Measurements from ENCODE around the gene CGRRF1.

Gene CGRRF1

DNA sequence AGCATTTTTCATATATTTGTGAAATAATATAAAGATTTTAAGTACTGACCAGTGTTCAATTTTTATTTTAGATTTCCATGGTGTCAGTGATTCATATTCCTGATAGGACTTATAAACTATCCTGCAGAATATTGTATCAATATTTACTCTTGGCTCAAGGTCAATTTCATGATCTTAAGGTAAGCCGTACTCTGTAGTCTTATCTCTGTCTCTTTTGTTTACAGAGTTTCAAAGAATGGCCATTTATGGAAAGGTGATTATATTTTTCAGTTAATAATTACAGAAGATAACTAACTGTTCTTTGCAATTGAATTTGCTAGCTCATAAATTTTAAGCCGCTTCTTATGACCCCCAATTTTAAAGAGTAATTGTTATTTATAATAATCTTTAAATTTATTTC lies 27.9 kb downstream of the CGRRF1 start:
- H3K4me3 Mint-ChIP-seq = no peak overlapping the region
- peaks cover 39% of the 10 kb centered on the region for H3K36me3 Mint-ChIP-seq (ENCODE audit: low read depth)
- peaks cover 4% of the 10 kb centered on the region for H3K4me1 Mint-ChIP-seq (ENCODE audit: low read depth)
- no peaks in the 10 kb centered on the region for H3K9me3 Mint-ChIP-seq
- no peaks in the 10 kb centered on the region for H3K27me3 Mint-ChIP-seq
- intact Hi-C loops (cut with micrococcal nuclease) = no loop called here
- H3K27ac Mint-ChIP-seq = no peak overlapping the region

DNA sequence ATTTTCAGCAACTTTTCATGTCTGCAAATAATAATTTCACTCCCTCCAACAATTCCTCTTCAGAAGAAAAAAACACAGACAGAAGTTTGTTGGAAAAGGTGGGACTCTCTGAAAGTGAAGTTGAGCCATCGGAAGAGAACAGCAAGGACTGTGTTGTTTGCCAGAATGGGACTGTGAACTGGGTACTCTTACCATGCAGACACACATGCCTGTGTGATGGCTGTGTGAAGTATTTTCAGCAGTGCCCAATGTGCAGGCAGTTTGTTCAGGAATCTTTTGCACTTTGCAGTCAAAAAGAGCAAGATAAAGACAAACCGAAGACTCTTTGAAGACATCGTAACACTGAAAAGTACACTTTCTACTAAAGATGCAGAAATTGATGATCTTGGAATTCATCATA lies 28.3 kb downstream of the CGRRF1 start:
- peaks cover 35% of the 10 kb centered on the region for H3K36me3 Mint-ChIP-seq (ENCODE audit: low read depth)
- no peaks in the 10 kb centered on the region for H3K27me3 Mint-ChIP-seq
- no peak overlapping the region for H3K27ac Mint-ChIP-seq
- intact Hi-C loops (cut with micrococcal nuclease) = no loop called here
- no peaks in the 10 kb centered on the region for H3K4me1 Mint-ChIP-seq (ENCODE audit: low read depth)
- H3K9me3 Mint-ChIP-seq = no peaks in the 10 kb centered on the region
- H3K4me3 Mint-ChIP-seq = no peak overlapping the region

DNA sequence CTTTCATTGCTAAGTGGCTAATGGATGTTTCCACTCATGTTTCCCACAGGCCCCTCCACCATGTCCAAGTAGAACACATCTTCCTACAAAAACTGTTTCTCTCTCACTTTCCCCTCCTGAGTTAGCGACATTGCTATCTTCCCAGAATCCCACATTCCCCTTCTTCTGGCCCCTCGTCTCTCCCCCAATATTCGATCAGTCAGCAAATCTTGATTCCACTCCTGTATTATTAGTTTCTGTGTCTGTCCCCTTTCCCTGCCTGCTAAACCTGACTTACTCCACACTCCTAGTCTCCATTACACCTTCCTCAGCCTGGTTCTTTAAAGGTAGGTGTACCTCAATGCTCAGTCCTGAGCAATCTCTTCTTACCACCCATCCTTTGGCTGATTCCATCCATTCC lies 37.9 kb downstream of the CGRRF1 start:
- no peak overlapping the region for H3K27ac Mint-ChIP-seq
- intact Hi-C loops (cut with micrococcal nuclease) = no loop called here
- H3K36me3 Mint-ChIP-seq (ENCODE audit: low read depth) = no peaks in the 10 kb centered on the region
- H3K4me1 Mint-ChIP-seq (ENCODE audit: low read depth) = no peaks in the 10 kb centered on the region
- H3K9me3 Mint-ChIP-seq = no peaks in the 10 kb centered on the region
- H3K4me3 Mint-ChIP-seq = no peak overlapping the region
- H3K27me3 Mint-ChIP-seq = peaks cover 2% of the 10 kb centered on the region

DNA sequence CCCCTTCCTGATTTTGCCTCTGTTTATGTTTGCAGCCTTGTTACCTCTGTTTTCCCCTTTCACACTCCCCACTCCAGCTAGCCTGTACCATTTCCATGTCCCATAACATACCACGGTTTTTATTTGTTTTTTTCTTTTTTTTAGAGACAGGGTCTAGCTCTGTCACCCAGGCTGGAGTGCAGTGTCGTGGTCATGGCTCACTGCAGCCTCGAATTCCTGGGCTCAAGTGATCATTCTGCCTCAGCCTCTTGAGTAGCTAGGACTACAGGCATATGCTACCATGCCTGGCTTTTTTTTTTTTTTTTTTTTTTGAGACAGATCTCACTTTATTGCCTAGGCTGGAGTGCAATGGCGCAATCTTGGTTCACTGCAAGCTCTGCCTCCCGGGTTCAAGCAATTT lies 38.8 kb downstream of the CGRRF1 start:
- Mint-ChIP-seq H3K4me1 (ENCODE audit: low read depth) (no peaks in the 10 kb centered on the region), H3K27me3 (peaks cover 2% of the 10 kb centered on the region)
- intact Hi-C loops (cut with micrococcal nuclease) = no loop called here

GRCh38 chr14:54549862-54550261 lies 40.2 kb downstream of the CGRRF1 start:
- no peak overlapping the region for H3K27ac Mint-ChIP-seq
- no peak overlapping the region for H3K4me3 Mint-ChIP-seq
- H3K4me1 Mint-ChIP-seq (ENCODE audit: low read depth) = no peaks in the 10 kb centered on the region
- H3K27me3 Mint-ChIP-seq = peaks cover 2% of the 10 kb centered on the region
- intact Hi-C loops (cut with micrococcal nuclease) = no loop called here
- no peaks in the 10 kb centered on the region for H3K9me3 Mint-ChIP-seq
- H3K36me3 Mint-ChIP-seq (ENCODE audit: low read depth) = no peaks in the 10 kb centered on the region

More for the DNA sequence above, 38.8 kb downstream of the CGRRF1 start:
- Mint-ChIP-seq H3K36me3 (ENCODE audit: low read depth) (no peaks in the 10 kb centered on the region), H3K9me3 (no peaks in the 10 kb centered on the region), H3K4me3 (no peak overlapping the region), H3K27ac (no peak overlapping the region)

- no peak overlapping the region for H3K4me3 Mint-ChIP-seq
- H3K27ac Mint-ChIP-seq = no peak overlapping the region
- H3K9me3 Mint-ChIP-seq = no peaks in the 10 kb centered on the region
- peaks cover 2% of the 10 kb centered on the region for H3K27me3 Mint-ChIP-seq
- intact Hi-C loops (cut with micrococcal nuclease) = no loop called here
- no peaks in the 10 kb centered on the region for H3K36me3 Mint-ChIP-seq (ENCODE audit: low read depth)
- H3K4me1 Mint-ChIP-seq (ENCODE audit: low read depth) = no peaks in the 10 kb centered on the region
These were observed 40.8 kb downstream of the CGRRF1 start for GRCh38 chr14:54550514-54550913.

GRCh38 chr14:54554401-54554800 lies 44.7 kb downstream of the CGRRF1 start:
- no peak overlapping the region for H3K4me3 Mint-ChIP-seq
- H3K27ac Mint-ChIP-seq = no peak overlapping the region
- intact Hi-C loops (cut with micrococcal nuclease) = no loop called here
- H3K27me3 Mint-ChIP-seq = no peaks in the 10 kb centered on the region
- H3K9me3 Mint-ChIP-seq = no peaks in the 10 kb centered on the region
- H3K36me3 Mint-ChIP-seq (ENCODE audit: low read depth) = no peaks in the 10 kb centered on the region
- no peaks in the 10 kb centered on the region for H3K4me1 Mint-ChIP-seq (ENCODE audit: low read depth)

GRCh38 chr14:54555651-54556050 lies 45.9 kb downstream of the CGRRF1 start:
- intact Hi-C loops (cut with micrococcal nuclease) = no loop called here
- Mint-ChIP-seq H3K4me1 (ENCODE audit: low read depth) (no peaks in the 10 kb centered on the region), H3K27ac (no peak overlapping the region), H3K9me3 (no peaks in the 10 kb centered on the region), H3K27me3 (peaks cover 4% of the 10 kb centered on the region), H3K4me3 (no peak overlapping the region), H3K36me3 (ENCODE audit: low read depth) (no peaks in the 10 kb centered on the region)

DNA sequence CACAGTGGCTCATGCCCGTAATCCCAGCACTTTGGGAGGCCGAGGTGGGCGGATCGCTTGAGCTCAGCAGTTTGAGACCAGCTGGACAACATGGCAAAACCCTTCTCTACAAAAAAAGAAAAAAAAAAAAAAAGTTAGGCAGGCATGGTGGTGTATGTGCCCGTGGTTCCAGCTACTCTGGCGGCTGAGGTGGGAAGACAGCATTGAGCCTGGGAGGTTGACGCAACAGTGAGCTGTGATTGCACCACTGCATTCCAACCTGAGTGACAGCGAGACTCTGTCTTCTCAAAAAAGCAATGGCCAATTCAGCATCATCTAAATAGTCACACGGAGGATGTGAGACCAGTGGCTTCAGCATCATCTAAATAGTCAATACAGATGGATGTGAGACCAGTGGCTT lies 46.8 kb downstream of the CGRRF1 start:
- no peaks in the 10 kb centered on the region for H3K4me1 Mint-ChIP-seq (ENCODE audit: low read depth)
- H3K4me3 Mint-ChIP-seq = no peak overlapping the region
- intact Hi-C loops (cut with micrococcal nuclease) = no loop called here
- no peaks in the 10 kb centered on the region for H3K36me3 Mint-ChIP-seq (ENCODE audit: low read depth)
- H3K27me3 Mint-ChIP-seq = peaks cover 4% of the 10 kb centered on the region
- no peak overlapping the region for H3K27ac Mint-ChIP-seq
- no peaks in the 10 kb centered on the region for H3K9me3 Mint-ChIP-seq

DNA sequence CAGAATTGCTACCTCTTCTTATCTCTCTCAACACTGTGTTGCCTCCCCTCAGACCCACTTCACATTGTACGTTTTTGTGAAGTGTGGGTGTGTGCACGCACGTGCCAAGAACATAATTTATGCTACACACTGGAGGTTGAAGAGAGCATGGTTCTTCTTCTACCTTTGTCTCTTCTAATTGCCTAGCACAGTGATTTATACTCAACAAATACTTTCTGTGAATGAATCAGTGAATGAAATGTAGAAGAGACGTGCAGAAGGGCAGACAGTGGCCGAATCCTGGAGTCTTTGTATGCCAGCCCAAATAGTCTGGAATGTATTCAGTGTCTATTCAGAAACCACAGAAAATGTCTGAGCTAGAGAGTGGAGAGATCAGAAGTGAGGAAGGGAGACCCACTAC lies 52.6 kb downstream of the CGRRF1 start:
- intact Hi-C loops (cut with micrococcal nuclease) = loop anchor here (5.0 kb wide), 1 partner anchor 330 kb away; no protein-coding TSS in a partner anchor
- H3K4me1 Mint-ChIP-seq (ENCODE audit: low read depth) = peaks cover 11% of the 10 kb centered on the region
- peaks cover 30% of the 10 kb centered on the region for H3K27me3 Mint-ChIP-seq
- no peak overlapping the region for H3K27ac Mint-ChIP-seq
- no peaks in the 10 kb centered on the region for H3K36me3 Mint-ChIP-seq (ENCODE audit: low read depth)
- no peak overlapping the region for H3K4me3 Mint-ChIP-seq
- H3K9me3 Mint-ChIP-seq = no peaks in the 10 kb centered on the region

DNA sequence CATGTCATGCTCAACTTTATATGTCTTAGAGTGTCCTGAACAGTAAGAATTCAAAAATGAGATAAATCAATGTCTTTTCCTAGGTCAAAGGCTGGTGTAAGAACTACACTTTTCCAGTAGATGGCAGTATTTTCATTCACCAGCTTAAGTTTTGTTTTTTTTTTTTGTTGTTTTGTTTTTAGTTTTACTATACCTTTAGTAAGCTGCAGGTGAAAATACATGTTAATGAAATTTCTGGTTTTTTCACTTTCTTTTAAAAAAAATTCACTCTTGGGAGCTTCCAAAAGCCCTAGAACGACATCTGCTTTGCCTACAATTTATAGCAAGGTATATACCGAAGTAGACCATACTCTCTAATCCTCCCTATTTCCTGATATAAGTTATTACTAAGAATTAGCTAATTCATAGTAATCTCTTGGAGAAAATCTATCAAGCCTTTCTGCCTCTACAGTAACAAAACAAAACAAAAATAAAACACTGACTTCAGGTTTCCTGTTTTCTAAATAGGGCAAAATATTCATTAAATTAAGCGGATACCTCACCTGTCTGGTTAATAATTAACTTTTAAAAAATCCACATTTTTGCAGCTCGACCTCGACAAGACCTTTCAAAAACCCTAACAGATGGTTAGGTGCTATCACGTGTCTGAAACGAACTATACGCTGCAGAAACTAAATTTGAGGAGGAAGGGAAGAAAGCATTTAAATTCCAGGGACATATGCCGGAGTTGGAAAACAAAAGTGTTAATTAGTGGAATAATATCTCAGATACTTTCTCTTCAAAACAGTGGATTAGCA lies 54.6 kb downstream of the CGRRF1 start:
- intact Hi-C loops (cut with micrococcal nuclease) = loop anchor here (1.0 to 5.0 kb wide), 5 partner anchors 127 to 417 kb away; no protein-coding TSS in a partner anchor
- Mint-ChIP-seq H3K4me3 (peak overlapping the region; percentile 9), H3K27me3 (peaks cover 46% of the 10 kb centered on the region), H3K36me3 (ENCODE audit: low read depth) (no peaks in the 10 kb centered on the region), H3K4me1 (ENCODE audit: low read depth) (peaks cover 19% of the 10 kb centered on the region), H3K27ac (no peak overlapping the region), H3K9me3 (no peaks in the 10 kb centered on the region)

GRCh38 chr14:54564868-54565784 lies 55.4 kb downstream of the CGRRF1 start:
- peaks cover 22% of the 10 kb centered on the region for H3K4me1 Mint-ChIP-seq (ENCODE audit: low read depth)
- peaks cover 51% of the 10 kb centered on the region for H3K27me3 Mint-ChIP-seq
- no peaks in the 10 kb centered on the region for H3K36me3 Mint-ChIP-seq (ENCODE audit: low read depth)
- peak overlapping the region; percentile 83 for H3K27ac Mint-ChIP-seq
- intact Hi-C loops (cut with micrococcal nuclease) = loop anchor here (1.0 to 5.0 kb wide), 6 partner anchors 77 to 416 kb away; no protein-coding TSS in a partner anchor
- no peaks in the 10 kb centered on the region for H3K9me3 Mint-ChIP-seq
- peak overlapping the region; percentile 81 for H3K4me3 Mint-ChIP-seq

DNA sequence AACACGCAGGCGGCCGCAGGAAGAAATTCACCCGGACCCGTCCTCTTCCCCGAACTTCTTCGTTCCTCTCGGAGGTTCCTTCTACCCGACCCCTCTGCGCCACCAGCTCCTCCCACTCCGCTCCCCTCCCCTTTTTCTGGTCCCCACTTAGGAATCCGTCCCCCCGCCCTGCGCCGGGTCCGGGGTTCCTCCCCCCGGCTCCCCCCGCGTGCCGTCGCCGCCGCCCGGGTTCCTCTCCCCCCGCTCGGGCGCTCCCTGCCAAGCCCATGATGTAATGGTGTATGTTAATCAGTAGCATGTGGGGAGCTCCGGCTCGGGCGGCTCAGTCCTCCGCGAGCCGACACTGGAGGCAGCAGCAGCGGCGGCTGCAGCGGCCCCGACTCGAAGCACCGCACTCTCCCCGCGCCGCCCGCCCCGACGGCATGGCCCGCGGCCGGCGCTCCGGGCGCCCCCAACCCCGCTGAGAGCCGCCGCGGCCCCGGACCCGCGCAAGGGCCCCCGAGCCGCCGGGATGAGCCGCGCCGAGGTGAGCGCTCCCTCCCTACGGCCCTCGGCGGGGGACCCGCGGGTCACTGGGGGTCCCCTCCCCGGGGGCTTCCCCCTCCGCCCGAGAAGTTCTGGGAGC lies 56.2 kb downstream of the CGRRF1 start:
- Mint-ChIP-seq H3K9me3 (no peaks in the 10 kb centered on the region), H3K4me3 (peak overlapping the region; percentile 81), H3K27me3 (peaks cover 48% of the 10 kb centered on the region), H3K4me1 (ENCODE audit: low read depth) (peaks cover 22% of the 10 kb centered on the region), H3K36me3 (ENCODE audit: low read depth) (no peaks in the 10 kb centered on the region), H3K27ac (peak overlapping the region; percentile 83)
- intact Hi-C loops (cut with micrococcal nuclease) = loop anchor here (2.0 to 5.0 kb wide), 2 partner anchors 76 to 415 kb away; no protein-coding TSS in a partner anchor

All from dendritic cell treated with granulocyte-macrophage colony-stimulating factor and Interleukin-4, amounts not matched to agents 40 ng/mL and 50 ng/mL, for 4 days (primary cell).